ENCODE measurements around the gene SBK3. TPM values are rescaled to one million over a fixed set of nuclear protein-coding genes. Genes with fewer than 3 reads are reported as not detected.
"Not testable (repeated sequence)": the region's sequence is repeated elsewhere in the genome, so short reads cannot be mapped to it uniquely, and the experiment has no call there.

SBK3 gene
- total RNA-seq, 1 donor from 2014 or later, result 0.13 TPM

- no peak for DNase-seq (ENCODE audit: low read depth, low spot score)
Observed at GRCh38 chr19:55542292-55542855, 3.0 kb downstream of the SBK3 start.

GRCh38 chr19:55541091-55541490 lies 4.3 kb downstream of the SBK3 start:
- DNase-seq (ENCODE audit: low read depth, low spot score), result no peak

GRCh38 chr19:55540619-55541018 lies 4.7 kb downstream of the SBK3 start:
- no peak for DNase-seq (ENCODE audit: low read depth, low spot score)

GRCh38 chr19:55539090-55539984 lies 6.0 kb downstream of the SBK3 start:
- no peak for DNase-seq (ENCODE audit: low read depth, low spot score)

GRCh38 chr19:55538132-55538531 lies 7.2 kb downstream of the SBK3 start:
- DNase-seq (ENCODE audit: low read depth, low spot score), result no peak

GRCh38 chr19:55537741-55538111 lies 7.6 kb downstream of the SBK3 start:
- DNase-seq (ENCODE audit: low read depth, low spot score), result no peak

GRCh38 chr19:55536951-55537740 lies 8.2 kb downstream of the SBK3 start, which contains the start of gene SBK2:
TSS of gene SBK2 (minus strand) at chr19:55537133. CDS start at chr19:55536294, 839 bp downstream.
- no peak for DNase-seq (ENCODE audit: low read depth, low spot score)

GRCh38 chr19:55536366-55536765 lies 9.0 kb downstream of the SBK3 start:
- no peak for DNase-seq (ENCODE audit: low read depth, low spot score)

- DNase-seq (ENCODE audit: low read depth, low spot score), result no peak
Observed at GRCh38 chr19:55535965-55536350, 9.4 kb downstream of the SBK3 start.

GRCh38 chr19:55535173-55535964 lies 10.0 kb downstream of the SBK3 start:
- no peak for DNase-seq (ENCODE audit: low read depth, low spot score)

- not testable (repeated sequence) for DNase-seq (ENCODE audit: low read depth, low spot score)
Observed at GRCh38 chr19:55534280-55534679, 11.1 kb downstream of the SBK3 start.

- no peak for DNase-seq (ENCODE audit: low read depth, low spot score)
Observed at GRCh38 chr19:55530996-55531395, 14.3 kb downstream of the SBK3 start.

GRCh38 chr19:55529636-55530234 lies 15.6 kb downstream of the SBK3 start:
- DNase-seq (ENCODE audit: low read depth, low spot score), result no peak

- no peak for DNase-seq (ENCODE audit: low read depth, low spot score)
Observed at GRCh38 chr19:55528030-55528803, 17.1 kb downstream of the SBK3 start.

- DNase-seq (ENCODE audit: low read depth, low spot score), result no peak
Observed at GRCh38 chr19:55527197-55528029, 17.9 kb downstream of the SBK3 start.

GRCh38 chr19:55526216-55527196 lies 18.8 kb downstream of the SBK3 start:
- no peak for DNase-seq (ENCODE audit: low read depth, low spot score)

- no peak for DNase-seq (ENCODE audit: low read depth, low spot score)
Observed at GRCh38 chr19:55525289-55526101, 19.8 kb downstream of the SBK3 start.
